Measurements from ENCODE around the gene XPO5.
"Not testable (repeated sequence)": the region's sequence is repeated elsewhere in the genome, so short reads cannot be mapped to it uniquely, and the experiment has no call there.

XPO5 gene

GRCh38 chr6:43575772-43576551 lies at the start of gene XPO5, which contains the start of gene POLH:
XPO5 (minus strand) TSS chr6:43576038; CDS start chr6:43575864, 174 bp downstream.
POLH (plus strand) TSS chr6:43576185; CDS start chr6:43582320, 6,135 bp downstream.
- DNase-seq = peak; percentile 74

GRCh38 chr6:43625393-43625992 lies 49.7 kb upstream of the XPO5 start:
- no peak for DNase-seq

GRCh38 chr6:43624786-43625288 lies 49.0 kb upstream of the XPO5 start:
- DNase-seq = no peak

GRCh38 chr6:43623880-43624785 lies 48.3 kb upstream of the XPO5 start:
- no peak for DNase-seq

GRCh38 chr6:43622541-43622940 lies 46.7 kb upstream of the XPO5 start:
- no peak for DNase-seq

GRCh38 chr6:43621836-43622180 lies 46.0 kb upstream of the XPO5 start:
- no peak for DNase-seq

GRCh38 chr6:43621078-43621835 lies 45.4 kb upstream of the XPO5 start:
- no peak for DNase-seq

- no peak for DNase-seq
These were observed 41.1 kb upstream of the XPO5 start for GRCh38 chr6:43616725-43617472.

- DNase-seq = no peak
These were observed 38.5 kb upstream of the XPO5 start for GRCh38 chr6:43614396-43614730.

GRCh38 chr6:43613721-43614395 lies 38.0 kb upstream of the XPO5 start:
- no peak for DNase-seq

GRCh38 chr6:43610431-43610830 lies 34.6 kb upstream of the XPO5 start:
- no peak for DNase-seq

- DNase-seq = no peak
These were observed 33.6 kb upstream of the XPO5 start for GRCh38 chr6:43609402-43609801.

- no peak for DNase-seq
These were observed 33.0 kb upstream of the XPO5 start for GRCh38 chr6:43608807-43609206.

GRCh38 chr6:43608310-43608763 lies 32.5 kb upstream of the XPO5 start:
- peak; percentile 63 for DNase-seq

GRCh38 chr6:43606019-43606418 lies 30.2 kb upstream of the XPO5 start:
- DNase-seq = no peak

- no peak for DNase-seq
These were observed 28.3 kb upstream of the XPO5 start for GRCh38 chr6:43604174-43604573.

- DNase-seq = no peak
These were observed 24.8 kb upstream of the XPO5 start for GRCh38 chr6:43600595-43600994.

- no peak for DNase-seq
These were observed 18.1 kb upstream of the XPO5 start for GRCh38 chr6:43593938-43594337.

GRCh38 chr6:43589564-43589963 lies 13.7 kb upstream of the XPO5 start:
- DNase-seq = not testable (repeated sequence)

- DNase-seq = no peak
These were observed 12.4 kb upstream of the XPO5 start for GRCh38 chr6:43588194-43588593.

- DNase-seq = no peak
These were observed 9.2 kb upstream of the XPO5 start for GRCh38 chr6:43584892-43585570.
